Smooth muscle cell (in vitro differentiated cells): ENCODE results near the gene CELA3B. TPM values are rescaled to one million over a fixed set of nuclear protein-coding genes. Genes with fewer than 3 reads are reported as not detected.
"Not testable (repeated sequence)": the region's sequence is repeated elsewhere in the genome, so short reads cannot be mapped to it uniquely, and the experiment has no call there.

Experiments
- DNase-seq: peaks from one replicate; lab custom pipeline; 2025; ENCODE audit not compliant: unreplicated experiment; lab: John Stamatoyannopoulos, UW
- H2AFZ ChIP-seq: fragments of 200-600 bp; sonication (generic); 2 replicates; pipeline ENCODE4 v1.6.0; 2016; ENCODE audit warnings: antibody characterized with exemption, low read depth, mild to moderate bottlenecking
- H3F3A ChIP-seq: fragments of 200-600 bp; sonication (generic); 2 replicates; pipeline ENCODE4 v1.6.0; 2017; ENCODE audit warnings: antibody characterized with exemption, low read depth
- H3K27ac ChIP-seq: fragments of 200-600 bp; sonication (generic); 2 replicates; pipeline ENCODE4 v1.5.1; 2016; ENCODE audit warnings: low read depth, mild to moderate bottlenecking
- H3K27me3 ChIP-seq: fragments of 200-600 bp; sonication (generic); 2 replicates; pipeline ENCODE4 v1.6.1; 2016; ENCODE audit warnings: low read depth, mild to moderate bottlenecking
- H3K36me3 ChIP-seq: fragments of 200-600 bp; sonication (generic); 2 replicates; pipeline ENCODE4 v1.5.1; 2016; ENCODE audit warnings: low read depth
- H3K4me1 ChIP-seq: fragments of 200-600 bp; sonication (generic); 2 replicates; pipeline ENCODE4 v1.5.1; 2016; ENCODE audit warnings: low read depth
- H3K4me2 ChIP-seq: fragments of 200-600 bp; sonication (generic); 2 replicates; pipeline ENCODE4 v1.6.0; 2016; ENCODE audit warnings: mild to moderate bottlenecking
- H3K4me3 ChIP-seq: fragments of 200-600 bp; sonication (generic); 2 replicates; pipeline ENCODE4 v1.5.1; 2016; ENCODE audit warnings: mild to moderate bottlenecking
- H3K79me2 ChIP-seq: fragments of 200-600 bp; sonication (generic); 2 replicates; pipeline ENCODE4 v1.6.0; 2016; ENCODE audit warnings: low read depth, mild to moderate bottlenecking
- H3K9ac ChIP-seq: fragments of 200-600 bp; sonication (generic); 2 replicates; pipeline ENCODE4 v1.6.0; 2016; ENCODE audit warnings: low read depth
- H3K9me3 ChIP-seq: fragments of 200-600 bp; sonication (generic); replicated peaks from 2 replicates; pipeline ENCODE4 v1.5.1; 2016; ENCODE audit warnings: low read depth
- H4K20me1 ChIP-seq: fragments of 200-600 bp; sonication (generic); 2 replicates; pipeline ENCODE4 v1.6.0; 2016; ENCODE audit warnings: low read depth
- CTCF ChIP-seq: fragments of 200-600 bp; sonication (generic); IDR thresholded peaks from 2 replicates; pipeline ENCODE4 v1.5.1; 2017; ENCODE audit warnings: borderline replicate concordance, mild to moderate bottlenecking, antibody characterized with exemption; ENCODE audit not compliant: insufficient read depth, poor library complexity, severe bottlenecking
- WGBS: methylation state at CpG from one replicate; pipeline ENCODE4 v1.1.7; 2016; ENCODE audit warnings: low lambda C conversion rate; 5-methylcytosine and 5-hydroxymethylcytosine counted together
- polyA plus RNA-seq: library from polyadenylated mRNA; unstranded; fragments of >200 nt; fragmentation: Nextera tagmentation; extraction: Ambion mirVana; gene quantifications from 2 replicates; pipeline ENCODE4 v1.2.1, GENCODE V29; 2016
- total RNA-seq: library from RNA; depleted of rRNA; stranded (reverse); fragments of >200 nt; gene quantifications from 2 replicates; pipeline ENCODE4 v1.2.3, GENCODE V29; 2014

CELA3B gene
- total RNA-seq (not detected in 2 replicates), polyA plus RNA-seq (not detected in 2 replicates)

- not testable (repeated sequence) for H3K79me2 ChIP-seq, H3K4me1 ChIP-seq, H3K4me3 ChIP-seq, H3K9me3 ChIP-seq, DNase-seq, H4K20me1 ChIP-seq, H3F3A ChIP-seq, H2AFZ ChIP-seq, H3K27me3 ChIP-seq, H3K27ac ChIP-seq, H3K4me2 ChIP-seq, H3K36me3 ChIP-seq, H3K9ac ChIP-seq
- WGBS: 95% methylated on average over 6 of the region's 9 CpGs
Measured at GRCh38 chr1:21976703-21977239, at the start of gene CELA3B. Gene CELA3B, plus strand, starts transcription at chr1:21977022. Its CDS starts 18 bp downstream, at chr1:21977040.

GRCh38 chr1:21927533-21928237, 49.1 kb upstream of the CELA3B start:
- Histone ChIP-seq H3F3A (peaks cover 5% of the 10 kb centered on the region), H3K4me1 (peaks cover 22% of the 10 kb centered on the region), H3K9ac (no peak overlapping the region), H2AFZ (no peak overlapping the region), H3K27ac (no peak overlapping the region), H3K36me3 (no peaks in the 10 kb centered on the region), H3K9me3 (no peaks in the 10 kb centered on the region), H4K20me1 (peaks cover 68% of the 10 kb centered on the region), H3K79me2 (peaks cover 68% of the 10 kb centered on the region), H3K4me2 (no peak overlapping the region), H3K27me3 (no peaks in the 10 kb centered on the region), H3K4me3 (no peak overlapping the region)
- no peak for DNase-seq
- 78% methylated on average over 12 of the region's 12 CpGs for WGBS
- no peak for TF ChIP-seq CTCF

GRCh38 chr1:21930080-21930571, 46.7 kb upstream of the CELA3B start:
- no peak for TF ChIP-seq CTCF
- Histone ChIP-seq H3K4me3 (no peak overlapping the region), H3K4me1 (peaks cover 29% of the 10 kb centered on the region), H3K9me3 (no peaks in the 10 kb centered on the region), H3K9ac (no peak overlapping the region), H3K27ac (peak overlapping the region; percentile 96), H3K4me2 (no peak overlapping the region), H3K36me3 (no peaks in the 10 kb centered on the region), H3K27me3 (no peaks in the 10 kb centered on the region), H3K79me2 (peaks cover 66% of the 10 kb centered on the region), H3F3A (peaks cover 4% of the 10 kb centered on the region), H2AFZ (no peak overlapping the region), H4K20me1 (peaks cover 48% of the 10 kb centered on the region)
- 85% methylated on average over 8 of the region's 8 CpGs for WGBS
- DNase-seq: no peak

- Histone ChIP-seq H3K79me2 (peaks cover 63% of the 10 kb centered on the region), H2AFZ (no peak overlapping the region), H3K4me3 (no peak overlapping the region), H3K9me3 (no peaks in the 10 kb centered on the region), H3K4me2 (no peak overlapping the region), H3F3A (peaks cover 4% of the 10 kb centered on the region), H3K27me3 (no peaks in the 10 kb centered on the region), H4K20me1 (peaks cover 49% of the 10 kb centered on the region), H3K27ac (peak overlapping the region; percentile 96), H3K36me3 (no peaks in the 10 kb centered on the region), H3K9ac (no peak overlapping the region), H3K4me1 (peaks cover 35% of the 10 kb centered on the region)
- TF ChIP-seq CTCF: no peak
- 88% methylated on average over 6 of the region's 6 CpGs for WGBS
- no peak for DNase-seq
Measured at GRCh38 chr1:21930629-21931170, 46.1 kb upstream of the CELA3B start.
